ENCODE measurements around the gene PSMG4.

DNA sequence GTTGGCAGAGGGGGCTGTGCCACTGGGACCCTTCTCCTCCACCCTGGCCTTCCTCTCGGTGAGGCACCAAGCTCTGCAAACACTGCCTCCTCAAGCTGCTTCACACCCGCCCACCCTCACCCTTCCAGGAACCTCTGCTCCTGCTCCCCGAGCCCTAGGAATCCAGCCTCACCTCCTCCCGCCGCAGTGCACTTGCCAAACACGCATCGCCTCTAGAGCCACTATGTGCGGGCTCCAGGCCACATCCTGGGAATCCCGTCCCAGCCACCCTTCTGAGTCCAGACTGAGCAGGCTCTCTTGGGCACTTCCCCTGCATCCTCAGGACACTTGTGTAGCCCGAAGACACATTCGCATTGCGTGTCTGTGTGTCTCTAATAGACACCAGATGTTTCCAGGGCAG, 18.5 kb downstream of the PSMG4 start:
- TF ChIP-seq, protein P1, sequence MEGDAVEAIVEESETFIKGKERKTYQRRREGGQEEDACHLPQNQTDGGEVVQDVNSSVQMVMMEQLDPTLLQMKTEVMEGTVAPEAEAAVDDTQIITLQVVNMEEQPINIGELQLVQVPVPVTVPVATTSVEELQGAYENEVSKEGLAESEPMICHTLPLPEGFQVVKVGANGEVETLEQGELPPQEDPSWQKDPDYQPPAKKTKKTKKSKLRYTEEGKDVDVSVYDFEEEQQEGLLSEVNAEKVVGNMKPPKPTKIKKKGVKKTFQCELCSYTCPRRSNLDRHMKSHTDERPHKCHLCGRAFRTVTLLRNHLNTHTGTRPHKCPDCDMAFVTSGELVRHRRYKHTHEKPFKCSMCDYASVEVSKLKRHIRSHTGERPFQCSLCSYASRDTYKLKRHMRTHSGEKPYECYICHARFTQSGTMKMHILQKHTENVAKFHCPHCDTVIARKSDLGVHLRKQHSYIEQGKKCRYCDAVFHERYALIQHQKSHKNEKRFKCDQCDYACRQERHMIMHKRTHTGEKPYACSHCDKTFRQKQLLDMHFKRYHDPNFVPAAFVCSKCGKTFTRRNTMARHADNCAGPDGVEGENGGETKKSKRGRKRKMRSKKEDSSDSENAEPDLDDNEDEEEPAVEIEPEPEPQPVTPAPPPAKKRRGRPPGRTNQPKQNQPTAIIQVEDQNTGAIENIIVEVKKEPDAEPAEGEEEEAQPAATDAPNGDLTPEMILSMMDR (IDR thresholded peaks at IDR 0.05) = no peak
- no peak for TF ChIP-seq POLR2AphosphoS5 (IDR thresholded peaks at IDR 0.05; ENCODE audit: low read depth, low read length)
- no peak for TF ChIP-seq SIN3A (IDR thresholded peaks at IDR 0.05; ENCODE audit: borderline replicate concordance, insufficient read depth, low read depth, low read length)
- TF ChIP-seq TCF7L2 (IDR thresholded peaks at IDR 0.05; ENCODE audit: low read depth, low read length) = no peak
- TF ChIP-seq, protein P2, sequence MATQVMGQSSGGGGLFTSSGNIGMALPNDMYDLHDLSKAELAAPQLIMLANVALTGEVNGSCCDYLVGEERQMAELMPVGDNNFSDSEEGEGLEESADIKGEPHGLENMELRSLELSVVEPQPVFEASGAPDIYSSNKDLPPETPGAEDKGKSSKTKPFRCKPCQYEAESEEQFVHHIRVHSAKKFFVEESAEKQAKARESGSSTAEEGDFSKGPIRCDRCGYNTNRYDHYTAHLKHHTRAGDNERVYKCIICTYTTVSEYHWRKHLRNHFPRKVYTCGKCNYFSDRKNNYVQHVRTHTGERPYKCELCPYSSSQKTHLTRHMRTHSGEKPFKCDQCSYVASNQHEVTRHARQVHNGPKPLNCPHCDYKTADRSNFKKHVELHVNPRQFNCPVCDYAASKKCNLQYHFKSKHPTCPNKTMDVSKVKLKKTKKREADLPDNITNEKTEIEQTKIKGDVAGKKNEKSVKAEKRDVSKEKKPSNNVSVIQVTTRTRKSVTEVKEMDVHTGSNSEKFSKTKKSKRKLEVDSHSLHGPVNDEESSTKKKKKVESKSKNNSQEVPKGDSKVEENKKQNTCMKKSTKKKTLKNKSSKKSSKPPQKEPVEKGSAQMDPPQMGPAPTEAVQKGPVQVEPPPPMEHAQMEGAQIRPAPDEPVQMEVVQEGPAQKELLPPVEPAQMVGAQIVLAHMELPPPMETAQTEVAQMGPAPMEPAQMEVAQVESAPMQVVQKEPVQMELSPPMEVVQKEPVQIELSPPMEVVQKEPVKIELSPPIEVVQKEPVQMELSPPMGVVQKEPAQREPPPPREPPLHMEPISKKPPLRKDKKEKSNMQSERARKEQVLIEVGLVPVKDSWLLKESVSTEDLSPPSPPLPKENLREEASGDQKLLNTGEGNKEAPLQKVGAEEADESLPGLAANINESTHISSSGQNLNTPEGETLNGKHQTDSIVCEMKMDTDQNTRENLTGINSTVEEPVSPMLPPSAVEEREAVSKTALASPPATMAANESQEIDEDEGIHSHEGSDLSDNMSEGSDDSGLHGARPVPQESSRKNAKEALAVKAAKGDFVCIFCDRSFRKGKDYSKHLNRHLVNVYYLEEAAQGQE (IDR thresholded peaks at IDR 0.05; ENCODE audit: insufficient read depth in 1 of 2, low read depth in 2 of 2, low read length in 1 of 2) = no peak
